Smooth muscle cell of the pulmonary artery (primary cell): ENCODE data around the gene PDZD8. TPM values are rescaled to one million over a fixed set of nuclear protein-coding genes. Genes with fewer than 3 reads are reported as not detected.

ENCODE experiments used
- total RNA-seq: library from RNA; depleted of rRNA; stranded (reverse); fragments of >200 nt; gene quantifications from 2 replicates; pipeline ENCODE4 v1.2.3, GENCODE V29; 2014

The PDZD8 gene, protein sequence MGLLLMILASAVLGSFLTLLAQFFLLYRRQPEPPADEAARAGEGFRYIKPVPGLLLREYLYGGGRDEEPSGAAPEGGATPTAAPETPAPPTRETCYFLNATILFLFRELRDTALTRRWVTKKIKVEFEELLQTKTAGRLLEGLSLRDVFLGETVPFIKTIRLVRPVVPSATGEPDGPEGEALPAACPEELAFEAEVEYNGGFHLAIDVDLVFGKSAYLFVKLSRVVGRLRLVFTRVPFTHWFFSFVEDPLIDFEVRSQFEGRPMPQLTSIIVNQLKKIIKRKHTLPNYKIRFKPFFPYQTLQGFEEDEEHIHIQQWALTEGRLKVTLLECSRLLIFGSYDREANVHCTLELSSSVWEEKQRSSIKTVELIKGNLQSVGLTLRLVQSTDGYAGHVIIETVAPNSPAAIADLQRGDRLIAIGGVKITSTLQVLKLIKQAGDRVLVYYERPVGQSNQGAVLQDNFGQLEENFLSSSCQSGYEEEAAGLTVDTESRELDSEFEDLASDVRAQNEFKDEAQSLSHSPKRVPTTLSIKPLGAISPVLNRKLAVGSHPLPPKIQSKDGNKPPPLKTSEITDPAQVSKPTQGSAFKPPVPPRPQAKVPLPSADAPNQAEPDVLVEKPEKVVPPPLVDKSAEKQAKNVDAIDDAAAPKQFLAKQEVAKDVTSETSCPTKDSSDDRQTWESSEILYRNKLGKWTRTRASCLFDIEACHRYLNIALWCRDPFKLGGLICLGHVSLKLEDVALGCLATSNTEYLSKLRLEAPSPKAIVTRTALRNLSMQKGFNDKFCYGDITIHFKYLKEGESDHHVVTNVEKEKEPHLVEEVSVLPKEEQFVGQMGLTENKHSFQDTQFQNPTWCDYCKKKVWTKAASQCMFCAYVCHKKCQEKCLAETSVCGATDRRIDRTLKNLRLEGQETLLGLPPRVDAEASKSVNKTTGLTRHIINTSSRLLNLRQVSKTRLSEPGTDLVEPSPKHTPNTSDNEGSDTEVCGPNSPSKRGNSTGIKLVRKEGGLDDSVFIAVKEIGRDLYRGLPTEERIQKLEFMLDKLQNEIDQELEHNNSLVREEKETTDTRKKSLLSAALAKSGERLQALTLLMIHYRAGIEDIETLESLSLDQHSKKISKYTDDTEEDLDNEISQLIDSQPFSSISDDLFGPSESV
- 23.7 and 29.1 TPM in 2 replicates for total RNA-seq

GRCh38 chr10:117375360-117376178 lies at the start of gene PDZD8:
Gene PDZD8 (minus strand): TSS chr10:117375440. CDS start chr10:117375227, 213 bp downstream.

DNA sequence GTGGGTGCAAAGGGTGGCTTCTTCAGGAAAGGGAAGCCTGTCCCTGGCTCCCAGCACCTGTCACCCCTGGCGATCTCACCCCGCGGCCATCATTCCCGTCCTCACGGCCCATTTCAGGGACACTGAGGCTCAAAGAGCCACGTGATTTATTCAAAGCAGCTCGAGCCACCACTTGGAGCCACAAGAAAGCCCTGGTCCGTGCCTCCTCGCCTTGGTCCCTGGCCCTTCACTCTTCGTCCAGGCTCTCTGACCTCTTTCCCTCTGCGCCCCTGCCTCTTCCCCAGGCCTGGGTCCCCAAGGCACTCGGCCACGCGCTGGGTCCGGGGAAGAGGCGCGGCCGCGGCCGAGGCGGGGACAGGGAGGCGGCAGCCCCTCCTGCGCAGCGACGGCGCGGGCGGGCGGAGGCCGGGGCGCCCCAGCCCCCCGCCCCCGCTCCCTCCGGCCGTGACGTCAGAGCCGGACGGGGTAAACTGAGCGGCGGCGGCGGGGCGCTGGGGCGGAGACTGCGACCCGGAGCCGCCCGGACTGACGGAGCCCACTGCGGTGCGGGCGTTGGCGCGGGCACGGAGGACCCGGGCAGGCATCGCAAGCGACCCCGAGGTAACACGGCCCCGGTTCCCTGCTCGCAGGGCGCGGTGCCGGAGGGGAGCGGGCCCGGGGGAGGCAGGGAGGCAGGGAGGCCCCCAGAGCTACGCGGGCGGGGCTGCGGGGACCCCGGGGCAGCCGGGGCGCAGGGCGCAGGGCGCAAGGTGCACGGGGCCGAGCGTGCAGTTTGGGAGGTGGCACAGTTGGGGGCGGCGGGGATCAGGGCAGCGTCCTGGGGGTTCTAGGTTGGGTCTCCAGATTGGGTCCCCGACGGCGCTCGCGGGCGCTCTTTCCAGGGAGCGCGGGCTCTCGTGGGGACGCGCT lies 134.4 kb downstream of the PDZD8 start, which contains the start of gene SLC18A2:
TSS of gene SLC18A2 (plus strand) at position 494 of the 909 bp plus-strand sequence. CDS start 580 bp downstream, outside the sequence.

Other genes with a start within 250 kb of the PDZD8 start
- gene VAX1, start 237.2 kb downstream of the PDZD8 start, total RNA-seq = not detected in 2 replicates
- not detected in 2 replicates for gene KCNK18, start 178.0 kb downstream of the PDZD8 start, total RNA-seq
- under 0.01 TPM in 1 of 2 replicates, not detected in the other for gene SLC18A2, start 134.3 kb downstream of the PDZD8 start, total RNA-seq
- 0.65 TPM in 1 of 2 replicates, not detected in the other for gene EMX2, start 167.3 kb upstream of the PDZD8 start, total RNA-seq